HG02981 (cell line): ENCODE data around the gene EP400.

Experiments
- ATAC-seq: cut with Tn5 transposase; IDR thresholded peaks from one replicate; pipeline ENCODE4 v1.9.1; 2021; ENCODE audit warnings: mild to moderate bottlenecking, moderate library complexity; ENCODE audit not compliant: unreplicated experiment

The EP400 gene

GRCh38 chr12:132014092-132014914 is 64.6 kb downstream of the EP400 start:
- no peak for ATAC-seq

- no peak for ATAC-seq
Measured at GRCh38 chr12:132014915-132015280, 65.2 kb downstream of the EP400 start.

GRCh38 chr12:132015686-132016430 is 66.1 kb downstream of the EP400 start:
- no peak for ATAC-seq

- ATAC-seq, result no peak
Measured at GRCh38 chr12:132018193-132018916, 68.6 kb downstream of the EP400 start.

- no peak for ATAC-seq
Measured at GRCh38 chr12:132019891-132020290, 70.1 kb downstream of the EP400 start.

GRCh38 chr12:132020292-132020691 is 70.5 kb downstream of the EP400 start:
- ATAC-seq, result no peak

GRCh38 chr12:132021031-132021871 is 71.5 kb downstream of the EP400 start:
- ATAC-seq, result no peak

- ATAC-seq, result no peak
Measured at GRCh38 chr12:132021965-132022364, 72.2 kb downstream of the EP400 start.

- no peak for ATAC-seq
Measured at GRCh38 chr12:132023658-132024057, 73.9 kb downstream of the EP400 start.

GRCh38 chr12:132024758-132025157 is 75.0 kb downstream of the EP400 start:
- no peak for ATAC-seq

GRCh38 chr12:132025526-132025925 is 75.8 kb downstream of the EP400 start:
- ATAC-seq, result no peak

- ATAC-seq, result no peak
Measured at GRCh38 chr12:132026061-132026795, 76.5 kb downstream of the EP400 start.

GRCh38 chr12:132026796-132027500 is 77.2 kb downstream of the EP400 start:
- ATAC-seq, result no peak

GRCh38 chr12:132027636-132028035 is 77.9 kb downstream of the EP400 start:
- no peak for ATAC-seq

- no peak for ATAC-seq
Measured at GRCh38 chr12:132028111-132028510, 78.4 kb downstream of the EP400 start.

GRCh38 chr12:132029503-132030300 is 80.0 kb downstream of the EP400 start:
- ATAC-seq, result no peak

- ATAC-seq, result no peak
Measured at GRCh38 chr12:132030367-132031038, 80.8 kb downstream of the EP400 start.

GRCh38 chr12:132033627-132034026 is 83.9 kb downstream of the EP400 start:
- ATAC-seq, result no peak
